ENCODE data around the gene JAKMIP2. TPM values are rescaled to one million over a fixed set of nuclear protein-coding genes. Genes with fewer than 3 reads are reported as not detected.
A peak's percentile ranks its signal among the peaks of the same experiment; 100 is the strongest.
"Not testable (repeated sequence)": the region's sequence is repeated elsewhere in the genome, so short reads cannot be mapped to it uniquely, and the experiment has no call there.

The JAKMIP2 gene
- total RNA-seq, 1 donor = 1.1 TPM

- Histone ChIP-seq H3K4me3 (ENCODE audit: insufficient read depth, low read length) (no peak overlapping the region), H3K9me3 (ENCODE audit: low read depth, low read length) (no peaks in the 10 kb centered on the region), H2AFZ (ENCODE audit: low read length) (no peak overlapping the region), H3K27ac (ENCODE audit: low read depth, low read length) (no peak overlapping the region), H4K20me1 (ENCODE audit: insufficient read depth, low read length) (no peaks in the 10 kb centered on the region), H3K36me3 (ENCODE audit: insufficient read depth, low read length) (no peaks in the 10 kb centered on the region), H3K27me3 (ENCODE audit: insufficient read depth, low read length) (no peaks in the 10 kb centered on the region), H3K4me2 (ENCODE audit: insufficient read depth, low read length) (no peak overlapping the region), H3K4me1 (ENCODE audit: insufficient read depth, low read length) (peaks cover 16% of the 10 kb centered on the region), H3K79me2 (ENCODE audit: insufficient read depth, low read length) (no peaks in the 10 kb centered on the region)
- TF ChIP-seq CTCF (IDR thresholded peaks at IDR 0.05; ENCODE audit: extremely low read depth, low read depth, low read length) = peak; percentile 88
- peak; percentile 73 for DNase-seq (ENCODE audit: insufficient read length, low spot score, missing footprints)
Measured at GRCh38 chr5:147558826-147559225, 223.7 kb downstream of the JAKMIP2 start.

DNA sequence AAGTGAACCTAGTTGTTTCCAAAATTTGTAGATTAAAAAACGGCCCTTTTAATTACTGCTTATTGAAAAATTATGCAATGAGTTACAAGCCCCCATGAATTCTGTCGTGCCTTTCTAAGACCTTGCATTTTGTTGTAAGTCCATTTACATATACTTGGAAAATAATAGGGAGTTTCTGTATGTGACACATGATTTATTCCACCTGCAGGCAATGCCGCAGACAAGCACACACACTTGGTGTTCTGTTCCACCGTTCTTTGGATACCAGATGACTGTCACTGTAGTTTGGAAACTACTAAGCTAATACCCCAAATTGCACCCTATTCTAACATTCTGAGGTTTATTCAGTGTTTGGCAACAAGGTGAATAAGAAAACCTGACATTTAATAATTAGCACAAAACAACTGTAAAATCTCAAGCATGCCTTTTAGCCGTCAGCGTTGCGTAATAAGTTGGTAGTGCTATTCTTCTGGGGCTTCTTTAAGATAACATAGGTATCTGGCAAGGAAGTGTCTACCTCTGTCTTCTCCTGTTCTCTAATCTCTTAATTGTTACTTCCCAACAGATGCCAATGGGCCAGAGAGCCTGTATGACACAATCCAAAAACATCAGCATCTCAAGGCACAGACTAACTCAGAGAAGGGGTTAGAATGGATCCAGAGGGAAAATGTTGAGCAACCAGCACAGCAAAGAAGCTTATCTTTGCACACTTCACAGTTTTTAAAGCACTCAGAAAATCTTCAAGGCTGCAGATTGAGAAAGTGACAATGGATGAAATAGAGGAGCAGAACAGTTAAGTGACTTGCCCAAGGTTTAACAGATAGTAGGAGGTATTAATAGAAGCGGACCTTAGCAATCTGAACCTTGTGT lies 224.4 kb downstream of the JAKMIP2 start:
- H3K4me2 ChIP-seq (ENCODE audit: insufficient read depth, low read length) = no peak overlapping the region
- H3K4me3 ChIP-seq (ENCODE audit: insufficient read depth, low read length) = no peak overlapping the region
- no peak for DNase-seq (ENCODE audit: insufficient read length, low spot score, missing footprints)
- H3K36me3 ChIP-seq (ENCODE audit: insufficient read depth, low read length) = no peaks in the 10 kb centered on the region
- H3K27ac ChIP-seq (ENCODE audit: low read depth, low read length) = no peak overlapping the region
- H3K27me3 ChIP-seq (ENCODE audit: insufficient read depth, low read length) = no peaks in the 10 kb centered on the region
- peaks cover 16% of the 10 kb centered on the region for H3K4me1 ChIP-seq (ENCODE audit: insufficient read depth, low read length)
- H2AFZ ChIP-seq (ENCODE audit: low read length) = no peak overlapping the region
- no peaks in the 10 kb centered on the region for H3K79me2 ChIP-seq (ENCODE audit: insufficient read depth, low read length)
- TF ChIP-seq CTCF (IDR thresholded peaks at IDR 0.05; ENCODE audit: extremely low read depth, low read depth, low read length) = no peak
- no peaks in the 10 kb centered on the region for H4K20me1 ChIP-seq (ENCODE audit: insufficient read depth, low read length)
- no peaks in the 10 kb centered on the region for H3K9me3 ChIP-seq (ENCODE audit: low read depth, low read length)

DNA sequence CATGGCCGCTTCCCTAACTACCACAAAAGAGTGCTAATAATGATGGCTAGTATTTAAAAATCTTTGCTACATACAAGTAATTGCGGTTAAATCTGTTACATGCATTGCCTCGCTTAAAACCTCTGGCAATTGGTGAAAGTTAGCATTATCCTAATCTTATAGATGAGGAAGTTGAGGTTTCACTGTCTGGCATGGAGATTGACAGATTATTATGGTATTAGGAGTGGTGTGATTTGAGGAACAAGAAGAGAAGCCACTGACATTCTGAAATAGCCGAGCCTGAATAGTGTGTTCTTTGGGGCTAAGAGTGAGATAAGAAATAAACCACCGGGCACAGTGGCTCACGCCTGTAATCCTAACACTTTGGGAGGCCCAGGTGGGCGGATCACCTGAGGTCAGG lies 227.4 kb downstream of the JAKMIP2 start:
- peaks cover 16% of the 10 kb centered on the region for H3K4me1 ChIP-seq (ENCODE audit: insufficient read depth, low read length)
- H3K4me3 ChIP-seq (ENCODE audit: insufficient read depth, low read length) = no peak overlapping the region
- no peaks in the 10 kb centered on the region for H3K9me3 ChIP-seq (ENCODE audit: low read depth, low read length)
- no peak for TF ChIP-seq CTCF (IDR thresholded peaks at IDR 0.05; ENCODE audit: extremely low read depth, low read depth, low read length)
- no peak overlapping the region for H3K4me2 ChIP-seq (ENCODE audit: insufficient read depth, low read length)
- H3K36me3 ChIP-seq (ENCODE audit: insufficient read depth, low read length) = no peaks in the 10 kb centered on the region
- no peaks in the 10 kb centered on the region for H4K20me1 ChIP-seq (ENCODE audit: insufficient read depth, low read length)
- no peaks in the 10 kb centered on the region for H3K79me2 ChIP-seq (ENCODE audit: insufficient read depth, low read length)
- H3K27ac ChIP-seq (ENCODE audit: low read depth, low read length) = peak overlapping the region; percentile 85
- H3K27me3 ChIP-seq (ENCODE audit: insufficient read depth, low read length) = no peaks in the 10 kb centered on the region
- no peak overlapping the region for H2AFZ ChIP-seq (ENCODE audit: low read length)
- DNase-seq (ENCODE audit: insufficient read length, low spot score, missing footprints) = no peak

- DNase-seq (ENCODE audit: insufficient read length, low spot score, missing footprints) = peak; percentile 90
- Histone ChIP-seq H3K27me3 (ENCODE audit: insufficient read depth, low read length) (no peaks in the 10 kb centered on the region), H3K27ac (ENCODE audit: low read depth, low read length) (peak overlapping the region; percentile 85), H3K36me3 (ENCODE audit: insufficient read depth, low read length) (no peaks in the 10 kb centered on the region), H3K4me3 (ENCODE audit: insufficient read depth, low read length) (peak overlapping the region; percentile 46), H3K4me2 (ENCODE audit: insufficient read depth, low read length) (peak overlapping the region; percentile 82), H3K9me3 (ENCODE audit: low read depth, low read length) (no peaks in the 10 kb centered on the region), H2AFZ (ENCODE audit: low read length) (peak overlapping the region; percentile 85), H3K4me1 (ENCODE audit: insufficient read depth, low read length) (peaks cover 16% of the 10 kb centered on the region), H4K20me1 (ENCODE audit: insufficient read depth, low read length) (no peaks in the 10 kb centered on the region), H3K79me2 (ENCODE audit: insufficient read depth, low read length) (no peaks in the 10 kb centered on the region)
- no peak for TF ChIP-seq CTCF (IDR thresholded peaks at IDR 0.05; ENCODE audit: extremely low read depth, low read depth, low read length)
Measured at GRCh38 chr5:147554261-147554817, 228.2 kb downstream of the JAKMIP2 start.

DNA sequence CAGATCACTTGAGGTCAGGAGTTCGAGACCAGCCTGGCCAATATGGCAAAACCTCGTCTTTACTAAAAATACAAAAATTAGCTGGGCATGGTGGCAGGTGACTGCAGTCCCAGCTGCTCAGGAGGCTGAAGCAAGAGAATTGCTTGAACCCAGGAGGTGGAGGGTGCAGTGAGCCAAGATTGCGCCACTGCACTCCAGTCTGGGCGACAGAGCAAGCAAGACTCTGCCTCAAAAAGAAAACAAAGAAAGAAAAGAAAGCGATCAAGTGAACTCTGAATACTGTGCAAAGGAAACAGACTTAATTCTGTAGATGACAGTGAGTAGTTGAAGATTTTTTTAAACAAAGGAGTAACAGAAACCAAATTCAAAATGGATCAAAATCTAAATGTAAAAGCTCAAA lies 228.7 kb downstream of the JAKMIP2 start:
- peak overlapping the region; percentile 46 for H3K4me3 ChIP-seq (ENCODE audit: insufficient read depth, low read length)
- H3K79me2 ChIP-seq (ENCODE audit: insufficient read depth, low read length); H3K36me3 ChIP-seq (ENCODE audit: insufficient read depth, low read length); H3K9me3 ChIP-seq (ENCODE audit: low read depth, low read length); H3K27me3 ChIP-seq (ENCODE audit: insufficient read depth, low read length); DNase-seq (ENCODE audit: insufficient read length, low spot score, missing footprints); H4K20me1 ChIP-seq (ENCODE audit: insufficient read depth, low read length): not testable (repeated sequence)
- H2AFZ ChIP-seq (ENCODE audit: low read length) = peak overlapping the region; percentile 85
- peak overlapping the region; percentile 82 for H3K4me2 ChIP-seq (ENCODE audit: insufficient read depth, low read length)
- H3K4me1 ChIP-seq (ENCODE audit: insufficient read depth, low read length) = peaks cover 16% of the 10 kb centered on the region
- peak overlapping the region; percentile 85 for H3K27ac ChIP-seq (ENCODE audit: low read depth, low read length)
